Endodermal cell (in vitro differentiated cells): ENCODE measurements around the gene CYP4V2. TPM values are rescaled to one million over a fixed set of nuclear protein-coding genes. Genes with fewer than 3 reads are reported as not detected.

Source experiments
- DNase-seq: peaks from one replicate; pipeline ENCODE4 v3.0.0-alpha.2; 2017
- H3K27ac ChIP-seq: 2 replicates; pipeline ENCODE4 v1.5.1; 2013; ENCODE audit warnings: mild to moderate bottlenecking, low read depth, low read length, moderate library complexity
- H3K27me3 ChIP-seq: 2 replicates; pipeline ENCODE4 v1.6.1; 2013; ENCODE audit warnings: mild to moderate bottlenecking, low read length, moderate library complexity; ENCODE audit not compliant: insufficient read depth, control insufficient read depth, poor library complexity, severe bottlenecking
- H3K36me3 ChIP-seq: 2 replicates; pipeline ENCODE4 v1.7.0; 2013; ENCODE audit warnings: mild to moderate bottlenecking, low read length, moderate library complexity; ENCODE audit not compliant: control insufficient read depth, insufficient read depth
- H3K4me1 ChIP-seq: one replicate; pipeline ENCODE4 v1.7.0; 2013; ENCODE audit warnings: low read length; ENCODE audit not compliant: control insufficient read depth, insufficient read depth
- H3K4me3 ChIP-seq: 2 replicates; pipeline ENCODE4 v1.5.1; 2013; ENCODE audit warnings: mild to moderate bottlenecking, low read length, moderate library complexity
- H3K9ac ChIP-seq: 2 replicates; pipeline ENCODE4 v1.6.1; 2013; ENCODE audit warnings: mild to moderate bottlenecking, low read length, moderate library complexity; ENCODE audit not compliant: poor library complexity, severe bottlenecking; ENCODE audit errors: extremely low read depth
- H3K9me3 ChIP-seq: 2 replicates; pipeline ENCODE4 v1.6.1; 2013; ENCODE audit warnings: mild to moderate bottlenecking, low read length, moderate library complexity; ENCODE audit not compliant: control insufficient read depth
- H3K27ac Mint-ChIP-seq: 2 replicates; pipeline ENCODE4 v1.8.0; 2020; ENCODE audit warnings: mixed read lengths
- H3K27me3 Mint-ChIP-seq: 2 replicates; pipeline ENCODE4 v1.8.0; 2021; ENCODE audit warnings: mild to moderate bottlenecking, mixed read lengths; ENCODE audit not compliant: insufficient read depth
- H3K36me3 Mint-ChIP-seq: 2 replicates; pipeline ENCODE4 v1.8.0; 2020; ENCODE audit warnings: low read depth, mixed read lengths
- H3K4me1 Mint-ChIP-seq: 2 replicates; pipeline ENCODE4 v1.8.0; 2020; ENCODE audit warnings: mixed read lengths
- H3K4me3 Mint-ChIP-seq: 2 replicates; pipeline ENCODE4 v1.8.0; 2020; ENCODE audit warnings: mild to moderate bottlenecking, moderate library complexity, mixed read lengths
- H3K9me3 Mint-ChIP-seq: 2 replicates; pipeline ENCODE4 v1.8.0; 2020; ENCODE audit warnings: mild to moderate bottlenecking, mixed read lengths
- WGBS, 2 experiments: methylation state at CpG; one replicate each; pipeline versions ENCODE4 v1.1.5 to v1.1.7; 2013; ENCODE audit warnings: missing lambda C conversion rate in 2 of 2, mixed read lengths in 1 of 2; ENCODE audit not compliant: insufficient coverage in 1 of 2, insufficient read length in 1 of 2; 5-methylcytosine and 5-hydroxymethylcytosine counted together
- total RNA-seq, 2 donors: library from RNA; stranded (reverse); fragmentation: NEBNext Ultra II Directional in 1 of 2; extraction: Animal tissue kit (Norgen Biotek cat#: 25700) in 1 of 2; gene quantifications; 2 replicates in 1 of 2; 3 replicates in 1 of 2; pipeline ENCODE4 v1.2.1, GENCODE V29; 2021
- TF ChIP-seq, protein P1 (sequence below): fragments of 200-600 bp; sonication (generic); conservative IDR thresholded peaks from 2 replicates; pipeline ENCODE4 v1.5.0; 2021; ENCODE audit warnings: antibody characterized with exemption, mild to moderate bottlenecking

CYP4V2 gene
- total RNA-seq, 2 donors from 2014 or later = 2.0 to 2.1 TPM

GRCh38 chr4:186150926-186151325, 40.4 kb upstream of the CYP4V2 start:
- TF ChIP-seq, protein P1, sequence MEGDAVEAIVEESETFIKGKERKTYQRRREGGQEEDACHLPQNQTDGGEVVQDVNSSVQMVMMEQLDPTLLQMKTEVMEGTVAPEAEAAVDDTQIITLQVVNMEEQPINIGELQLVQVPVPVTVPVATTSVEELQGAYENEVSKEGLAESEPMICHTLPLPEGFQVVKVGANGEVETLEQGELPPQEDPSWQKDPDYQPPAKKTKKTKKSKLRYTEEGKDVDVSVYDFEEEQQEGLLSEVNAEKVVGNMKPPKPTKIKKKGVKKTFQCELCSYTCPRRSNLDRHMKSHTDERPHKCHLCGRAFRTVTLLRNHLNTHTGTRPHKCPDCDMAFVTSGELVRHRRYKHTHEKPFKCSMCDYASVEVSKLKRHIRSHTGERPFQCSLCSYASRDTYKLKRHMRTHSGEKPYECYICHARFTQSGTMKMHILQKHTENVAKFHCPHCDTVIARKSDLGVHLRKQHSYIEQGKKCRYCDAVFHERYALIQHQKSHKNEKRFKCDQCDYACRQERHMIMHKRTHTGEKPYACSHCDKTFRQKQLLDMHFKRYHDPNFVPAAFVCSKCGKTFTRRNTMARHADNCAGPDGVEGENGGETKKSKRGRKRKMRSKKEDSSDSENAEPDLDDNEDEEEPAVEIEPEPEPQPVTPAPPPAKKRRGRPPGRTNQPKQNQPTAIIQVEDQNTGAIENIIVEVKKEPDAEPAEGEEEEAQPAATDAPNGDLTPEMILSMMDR = no peak
- no peaks in the 10 kb centered on the region for H3K4me1 Mint-ChIP-seq

DNA sequence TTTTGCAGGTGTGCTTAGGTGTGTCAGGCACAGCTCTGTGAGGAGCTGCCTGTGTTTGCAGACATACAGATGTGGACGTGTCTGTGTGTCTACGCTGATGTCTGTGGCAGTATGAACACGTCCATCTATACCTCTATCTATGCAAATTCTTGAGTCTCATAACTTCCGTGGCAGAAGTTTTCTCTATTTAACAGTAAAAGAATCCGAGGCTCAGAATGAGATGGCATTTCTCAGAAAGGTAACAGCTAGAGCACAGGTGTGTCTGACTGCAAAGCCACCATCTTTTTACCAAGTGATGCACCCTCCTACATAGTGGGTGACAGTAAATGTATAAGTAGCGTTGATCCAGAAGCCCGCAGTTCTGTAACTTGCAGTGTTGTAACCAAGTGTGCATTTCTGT, 39.9 kb upstream of the CYP4V2 start:
- Mint-ChIP-seq H3K27me3 (peaks cover 10% of the 10 kb centered on the region), H3K4me1 (no peaks in the 10 kb centered on the region), H3K4me3 (no peak overlapping the region), H3K36me3 (peaks cover 6% of the 10 kb centered on the region), H3K27ac (no peak overlapping the region), H3K9me3 (no peaks in the 10 kb centered on the region)
- H3K27me3 ChIP-seq = peaks cover 13% of the 10 kb centered on the region
- WGBS, 2 experiments = 88 to 98% methylated on average over 6 to 7 of the region's 7 CpGs
- no peak for DNase-seq
- no peak overlapping the region for H3K27ac ChIP-seq
- no peak overlapping the region for H3K9ac ChIP-seq
- H3K36me3 ChIP-seq = no peaks in the 10 kb centered on the region
- no peak overlapping the region for H3K4me3 ChIP-seq
- no peaks in the 10 kb centered on the region for H3K4me1 ChIP-seq
- H3K9me3 ChIP-seq = no peaks in the 10 kb centered on the region
- TF ChIP-seq, protein P1 = no peak

More at GRCh38 chr4:186150926-186151325, 40.4 kb upstream of the CYP4V2 start:
- Histone ChIP-seq H3K9me3 (no peaks in the 10 kb centered on the region), H3K36me3 (no peaks in the 10 kb centered on the region), H3K4me3 (no peak overlapping the region), H3K9ac (no peak overlapping the region), H3K27me3 (peaks cover 19% of the 10 kb centered on the region), H3K4me1 (no peaks in the 10 kb centered on the region), H3K27ac (no peak overlapping the region)
- DNase-seq = no peak
- no peak overlapping the region for H3K4me3 Mint-ChIP-seq
- WGBS, 2 experiments = 92 to 97% methylated on average over 9 to 13 of the region's 13 CpGs
- H3K27me3 Mint-ChIP-seq = peaks cover 15% of the 10 kb centered on the region
- H3K27ac Mint-ChIP-seq = no peak overlapping the region
- H3K36me3 Mint-ChIP-seq = peaks cover 5% of the 10 kb centered on the region
- no peaks in the 10 kb centered on the region for H3K9me3 Mint-ChIP-seq

- no peak for DNase-seq
- no peaks in the 10 kb centered on the region for H3K27me3 Mint-ChIP-seq
These were observed 33.1 kb upstream of the CYP4V2 start for GRCh38 chr4:186158021-186158813.

More at GRCh38 chr4:186158021-186158813, 33.1 kb upstream of the CYP4V2 start:
- H3K27me3 ChIP-seq = no peaks in the 10 kb centered on the region
- Mint-ChIP-seq H3K4me1 (no peaks in the 10 kb centered on the region), H3K27ac (no peak overlapping the region), H3K9me3 (no peaks in the 10 kb centered on the region), H3K36me3 (peaks cover 4% of the 10 kb centered on the region), H3K4me3 (no peak overlapping the region)
- H3K9ac ChIP-seq = no peak overlapping the region
- TF ChIP-seq, protein P1 = peak; percentile 23
- WGBS, 2 experiments = 83 to 86% methylated on average over 12 to 17 of the region's 17 CpGs
- H3K4me1 ChIP-seq = peaks cover under 1% of the 10 kb centered on the region
- no peaks in the 10 kb centered on the region for H3K36me3 ChIP-seq
- H3K4me3 ChIP-seq = no peak overlapping the region
- no peaks in the 10 kb centered on the region for H3K9me3 ChIP-seq
- no peak overlapping the region for H3K27ac ChIP-seq
